ENCODE measurements around the gene MLXIP. TPM values are rescaled to one million over a fixed set of nuclear protein-coding genes. Genes with fewer than 3 reads are reported as not detected.
A peak's percentile ranks its signal among the peaks of the same experiment; 100 is the strongest.

MLXIP gene
- total RNA-seq, 1 donor from 2014 or later = 34.2 TPM

GRCh38 chr12:122072031-122072970 lies 6.3 kb upstream of the MLXIP start:
- H3K4me3 ChIP-seq (ENCODE audit: low read depth, low read length) = no peak overlapping the region
- DNase-seq (ENCODE audit: low read depth) = no peak

GRCh38 chr12:122073815-122074214 lies 4.7 kb upstream of the MLXIP start:
- Histone ChIP-seq H3K4me3 (ENCODE audit: low read depth, low read length) (no peak overlapping the region), H3K36me3 (ENCODE audit: control insufficient read depth, insufficient read depth, low read length) (no peaks in the 10 kb centered on the region), H3K27me3 (ENCODE audit: control insufficient read depth, insufficient read depth, low read length) (no peaks in the 10 kb centered on the region)
- TF ChIP-seq CTCF (IDR thresholded peaks at IDR 0.05; ENCODE audit: insufficient read depth, low read length, poor library complexity, severe bottlenecking) = no peak
- no peak for DNase-seq (ENCODE audit: low read depth)

More at GRCh38 chr12:122072031-122072970, 6.3 kb upstream of the MLXIP start:
- Histone ChIP-seq H3K27me3 (ENCODE audit: control insufficient read depth, insufficient read depth, low read length) (no peaks in the 10 kb centered on the region), H3K36me3 (ENCODE audit: control insufficient read depth, insufficient read depth, low read length) (no peaks in the 10 kb centered on the region)
- TF ChIP-seq CTCF (IDR thresholded peaks at IDR 0.05; ENCODE audit: insufficient read depth, low read length, poor library complexity, severe bottlenecking) = no peak

- H3K27me3 ChIP-seq (ENCODE audit: control insufficient read depth, insufficient read depth, low read length) = no peaks in the 10 kb centered on the region
- TF ChIP-seq CTCF (IDR thresholded peaks at IDR 0.05; ENCODE audit: insufficient read depth, low read length, poor library complexity, severe bottlenecking) = no peak
- no peak for DNase-seq (ENCODE audit: low read depth)
- no peaks in the 10 kb centered on the region for H3K36me3 ChIP-seq (ENCODE audit: control insufficient read depth, insufficient read depth, low read length)
- H3K4me3 ChIP-seq (ENCODE audit: low read depth, low read length) = no peak overlapping the region
Observed at GRCh38 chr12:122076743-122077495, 1.6 kb upstream of the MLXIP start.

GRCh38 chr12:122079033-122079531 lies 526 bp downstream of the MLXIP start:
- Histone ChIP-seq H3K36me3 (ENCODE audit: control insufficient read depth, insufficient read depth, low read length) (no peaks in the 10 kb centered on the region), H3K4me3 (ENCODE audit: low read depth, low read length) (peak overlapping the region; percentile 78), H3K27me3 (ENCODE audit: control insufficient read depth, insufficient read depth, low read length) (no peaks in the 10 kb centered on the region)
- no peak for TF ChIP-seq CTCF (IDR thresholded peaks at IDR 0.05; ENCODE audit: insufficient read depth, low read length, poor library complexity, severe bottlenecking)
- no peak for DNase-seq (ENCODE audit: low read depth)

- H3K36me3 ChIP-seq (ENCODE audit: control insufficient read depth, insufficient read depth, low read length) = no peaks in the 10 kb centered on the region
- no peak for TF ChIP-seq CTCF (IDR thresholded peaks at IDR 0.05; ENCODE audit: insufficient read depth, low read length, poor library complexity, severe bottlenecking)
- peak overlapping the region; percentile 78 for H3K4me3 ChIP-seq (ENCODE audit: low read depth, low read length)
- no peaks in the 10 kb centered on the region for H3K27me3 ChIP-seq (ENCODE audit: control insufficient read depth, insufficient read depth, low read length)
- DNase-seq (ENCODE audit: low read depth) = no peak
Observed at GRCh38 chr12:122079532-122080081, 1.1 kb downstream of the MLXIP start.

All from kidney epithelial cell (primary cell).